C4-2B (cell line): Measurements from ENCODE around the gene DDR1.

Experiments used
- H3K27ac ChIP-seq: fragments of 450-650 bp; 2 replicates; pipeline ENCODE4 v1.5.1; 2017
- CTCF ChIP-seq: fragments of 450-650 bp; conservative IDR thresholded peaks from 2 replicates; pipeline ENCODE4 v1.5.1; 2017; ENCODE audit warnings: mild to moderate bottlenecking
- ZFX ChIP-seq: fragments of 450-650 bp; IDR thresholded peaks from 2 replicates; pipeline ENCODE4 v1.6.1; 2017

The DDR1 gene

GRCh38 chr6:30890646-30891449, 6.5 kb downstream of the DDR1 start:
- no peak for TF ChIP-seq ZFX
- no peak for TF ChIP-seq CTCF
- H3K27ac ChIP-seq, result no peak overlapping the region

- no peak overlapping the region for H3K27ac ChIP-seq
- TF ChIP-seq CTCF, result no peak
- no peak for TF ChIP-seq ZFX
Observed at GRCh38 chr6:30891450-30891723, 7.1 kb downstream of the DDR1 start.

GRCh38 chr6:30891816-30892538, 7.7 kb downstream of the DDR1 start:
- TF ChIP-seq ZFX, result no peak
- TF ChIP-seq CTCF, result no peak
- no peak overlapping the region for H3K27ac ChIP-seq

GRCh38 chr6:30893001-30893591, 8.8 kb downstream of the DDR1 start:
- TF ChIP-seq ZFX, result no peak
- no peak for TF ChIP-seq CTCF
- H3K27ac ChIP-seq, result no peak overlapping the region

- TF ChIP-seq ZFX (no peak), CTCF (no peak)
- no peak overlapping the region for H3K27ac ChIP-seq
Observed at GRCh38 chr6:30893666-30894065, 9.3 kb downstream of the DDR1 start.

GRCh38 chr6:30894381-30894780, 10.1 kb downstream of the DDR1 start:
- TF ChIP-seq CTCF, result no peak
- no peak for TF ChIP-seq ZFX

GRCh38 chr6:30894935-30895334, 10.6 kb downstream of the DDR1 start:
- TF ChIP-seq ZFX (no peak), CTCF (no peak)
- H3K27ac ChIP-seq, result no peak overlapping the region

More at GRCh38 chr6:30894381-30894780, 10.1 kb downstream of the DDR1 start:
- no peak overlapping the region for H3K27ac ChIP-seq
